Mesenchymal stem cell (in vitro differentiated cells and primary cell): ENCODE measurements around the gene SELENOT.

Experiments
- DNase-seq: peaks from one replicate; pipeline ENCODE4 v3.0.0-alpha.2; 2013
- H2AFZ ChIP-seq: one replicate; pipeline ENCODE4 v1.6.1; 2013; ENCODE audit warnings: low read depth, mild to moderate bottlenecking, control low read depth, inconsistent platforms, low read length, moderate library complexity
- H2AK5ac ChIP-seq: 2 replicates; pipeline ENCODE4 v1.6.1; 2013; ENCODE audit warnings: low read length, moderate library complexity, mild to moderate bottlenecking, inconsistent platforms; ENCODE audit not compliant: severe bottlenecking
- H2BK120ac ChIP-seq: one replicate; pipeline ENCODE4 v1.6.1; 2013; ENCODE audit warnings: low read depth, mild to moderate bottlenecking, inconsistent platforms, low read length, moderate library complexity
- H2BK12ac ChIP-seq, 2 experiments: one replicate each; pipeline ENCODE4 v1.6.1; 2013; ENCODE audit warnings: inconsistent platforms in 2 of 2, low read length in 2 of 2, mild to moderate bottlenecking in 2 of 2, moderate library complexity in 2 of 2, control low read depth in 1 of 2
- H2BK15ac ChIP-seq: one replicate; pipeline ENCODE4 v1.6.1; 2013; ENCODE audit warnings: mild to moderate bottlenecking, low read depth, inconsistent platforms; ENCODE audit not compliant: poor library complexity, severe bottlenecking
- H2BK5ac ChIP-seq: 2 replicates; pipeline ENCODE4 v1.6.1; 2013; ENCODE audit warnings: low read depth, mild to moderate bottlenecking, low read length, control low read depth, inconsistent platforms; ENCODE audit not compliant: poor library complexity, severe bottlenecking
- H3K14ac ChIP-seq, 2 experiments: one replicate each; pipeline ENCODE4 v1.6.1; 2013; ENCODE audit warnings: inconsistent platforms in 2 of 2, low read length in 2 of 2, control low read depth in 1 of 2, mild to moderate bottlenecking in 1 of 2, moderate library complexity in 1 of 2
- H3K18ac ChIP-seq, 2 experiments: one replicate each; pipeline ENCODE4 v1.6.1; 2013; ENCODE audit warnings: inconsistent platforms in 2 of 2, low read length in 2 of 2, control low read depth in 1 of 2, low read depth in 1 of 2, mild to moderate bottlenecking in 1 of 2
- H3K23ac ChIP-seq, 2 experiments: one replicate each; pipeline ENCODE4 v1.6.1; 2013; ENCODE audit warnings: inconsistent platforms in 2 of 2, low read length in 2 of 2, mild to moderate bottlenecking in 2 of 2, moderate library complexity in 2 of 2, control low read depth in 1 of 2
- H3K27ac ChIP-seq: 2 replicates; pipeline ENCODE4 v1.5.1; 2013; ENCODE audit warnings: mild to moderate bottlenecking, moderate library complexity, low read length, control low read depth, inconsistent platforms; ENCODE audit not compliant: poor library complexity, severe bottlenecking
- H3K27me3 ChIP-seq, 2 experiments: 2 replicates each; pipeline versions ENCODE4 v1.6.1 to v1.7.0; 2013; ENCODE audit warnings: low read length in 2 of 2, mild to moderate bottlenecking in 2 of 2, moderate library complexity in 2 of 2, control low read depth in 1 of 2, inconsistent platforms in 1 of 2; ENCODE audit not compliant: control insufficient read depth in 1 of 2, insufficient read depth in 1 of 2
- H3K36me3 ChIP-seq, 2 experiments: 2 replicates each; pipeline versions ENCODE4 v1.6.1 to v1.7.0; 2013; ENCODE audit warnings: low read length in 2 of 2, control low read depth in 1 of 2, inconsistent platforms in 1 of 2, low read depth in 1 of 2, mild to moderate bottlenecking in 1 of 2; ENCODE audit not compliant: insufficient read depth in 2 of 2, control insufficient read depth in 1 of 2
- H3K4ac ChIP-seq, 2 experiments: one replicate each; pipeline ENCODE4 v1.6.1; 2013; ENCODE audit warnings: inconsistent platforms in 2 of 2, low read length in 2 of 2, mild to moderate bottlenecking in 2 of 2, moderate library complexity in 2 of 2, control low read depth in 1 of 2, low read depth in 1 of 2
- H3K4me1 ChIP-seq: 2 replicates; pipeline ENCODE4 v1.6.1; 2013; ENCODE audit warnings: low read depth, low read length, control low read depth; ENCODE audit not compliant: control insufficient read depth, insufficient read depth
- H3K4me2 ChIP-seq: 2 replicates; pipeline ENCODE4 v1.6.1; 2013; ENCODE audit warnings: low read length, mild to moderate bottlenecking, inconsistent platforms; ENCODE audit not compliant: poor library complexity, severe bottlenecking
- H3K4me3 ChIP-seq, 2 experiments: 2 replicates each; pipeline versions ENCODE4 v1.5.1 to v1.7.0; 2013; ENCODE audit warnings: low read length in 2 of 2, mild to moderate bottlenecking in 2 of 2, control low read depth in 1 of 2, low read depth in 1 of 2; ENCODE audit not compliant: insufficient read depth in 1 of 2
- H3K79me1 ChIP-seq: replicated peaks from 2 replicates; pipeline ENCODE4 v1.6.1; 2013; ENCODE audit warnings: mild to moderate bottlenecking, control low read depth, low read length, inconsistent platforms; ENCODE audit not compliant: poor library complexity, severe bottlenecking
- H3K9ac ChIP-seq: 2 replicates; pipeline ENCODE4 v1.7.0; 2013; ENCODE audit warnings: mild to moderate bottlenecking, low read length, moderate library complexity
- H3K9me3 ChIP-seq: 2 replicates; pipeline ENCODE4 v1.7.0; 2013; ENCODE audit warnings: mild to moderate bottlenecking, low read length; ENCODE audit not compliant: control insufficient read depth
- H4K8ac ChIP-seq: one replicate; pipeline ENCODE4 v1.6.1; 2013; ENCODE audit warnings: inconsistent platforms, mild to moderate bottlenecking, low read length, moderate library complexity
- H4K91ac ChIP-seq: one replicate; pipeline ENCODE4 v1.6.1; 2013; ENCODE audit warnings: mild to moderate bottlenecking, low read length, inconsistent platforms

SELENOT gene

GRCh38 chr3:150675587-150675986 lies 72.5 kb downstream of the SELENOT start:
- no peak overlapping the region for H3K4me2 ChIP-seq
- no peak overlapping the region for H2AK5ac ChIP-seq
- no peak overlapping the region for H3K18ac ChIP-seq
- H2BK12ac ChIP-seq: no peak overlapping the region
- H3K23ac ChIP-seq: no peak overlapping the region
- no peak overlapping the region for H3K9ac ChIP-seq
- no peak overlapping the region for H4K8ac ChIP-seq
- H3K4me3 ChIP-seq: no peak overlapping the region
- DNase-seq: no peak
- H3K14ac ChIP-seq: no peak overlapping the region
- no peak overlapping the region for H4K91ac ChIP-seq
- no peaks in the 10 kb centered on the region for H3K4me1 ChIP-seq
- peaks cover 18% of the 10 kb centered on the region for H3K9me3 ChIP-seq
- H3K4ac ChIP-seq: no peak overlapping the region
- H2AFZ ChIP-seq: no peak overlapping the region
- no peak overlapping the region for H2BK120ac ChIP-seq
- H3K27ac ChIP-seq: no peak overlapping the region
- no peaks in the 10 kb centered on the region for H3K79me1 ChIP-seq
- no peaks in the 10 kb centered on the region for H3K36me3 ChIP-seq
- no peak overlapping the region for H2BK15ac ChIP-seq
- no peaks in the 10 kb centered on the region for H3K27me3 ChIP-seq
- no peak overlapping the region for H2BK5ac ChIP-seq
